Smooth muscle cell (in vitro differentiated cells): Measurements from ENCODE around the gene CKMT1A. TPM values are rescaled to one million over a fixed set of nuclear protein-coding genes. Genes with fewer than 3 reads are reported as not detected.

Experiments used
- DNase-seq: peaks from one replicate; lab custom pipeline; 2025; ENCODE audit not compliant: unreplicated experiment; lab: John Stamatoyannopoulos, UW
- H2AFZ ChIP-seq: fragments of 200-600 bp; sonication (generic); 2 replicates; pipeline ENCODE4 v1.6.0; 2016; ENCODE audit warnings: antibody characterized with exemption, low read depth, mild to moderate bottlenecking
- H3F3A ChIP-seq: fragments of 200-600 bp; sonication (generic); 2 replicates; pipeline ENCODE4 v1.6.0; 2017; ENCODE audit warnings: antibody characterized with exemption, low read depth
- H3K27ac ChIP-seq: fragments of 200-600 bp; sonication (generic); 2 replicates; pipeline ENCODE4 v1.5.1; 2016; ENCODE audit warnings: low read depth, mild to moderate bottlenecking
- H3K27me3 ChIP-seq: fragments of 200-600 bp; sonication (generic); 2 replicates; pipeline ENCODE4 v1.6.1; 2016; ENCODE audit warnings: low read depth, mild to moderate bottlenecking
- H3K36me3 ChIP-seq: fragments of 200-600 bp; sonication (generic); 2 replicates; pipeline ENCODE4 v1.5.1; 2016; ENCODE audit warnings: low read depth
- H3K4me1 ChIP-seq: fragments of 200-600 bp; sonication (generic); 2 replicates; pipeline ENCODE4 v1.5.1; 2016; ENCODE audit warnings: low read depth
- H3K4me2 ChIP-seq: fragments of 200-600 bp; sonication (generic); 2 replicates; pipeline ENCODE4 v1.6.0; 2016; ENCODE audit warnings: mild to moderate bottlenecking
- H3K4me3 ChIP-seq: fragments of 200-600 bp; sonication (generic); 2 replicates; pipeline ENCODE4 v1.5.1; 2016; ENCODE audit warnings: mild to moderate bottlenecking
- H3K79me2 ChIP-seq: fragments of 200-600 bp; sonication (generic); 2 replicates; pipeline ENCODE4 v1.6.0; 2016; ENCODE audit warnings: low read depth, mild to moderate bottlenecking
- H3K9ac ChIP-seq: fragments of 200-600 bp; sonication (generic); 2 replicates; pipeline ENCODE4 v1.6.0; 2016; ENCODE audit warnings: low read depth
- H3K9me3 ChIP-seq: fragments of 200-600 bp; sonication (generic); replicated peaks from 2 replicates; pipeline ENCODE4 v1.5.1; 2016; ENCODE audit warnings: low read depth
- H4K20me1 ChIP-seq: fragments of 200-600 bp; sonication (generic); 2 replicates; pipeline ENCODE4 v1.6.0; 2016; ENCODE audit warnings: low read depth
- WGBS: methylation state at CpG from one replicate; pipeline ENCODE4 v1.1.7; 2016; ENCODE audit warnings: low lambda C conversion rate; 5-methylcytosine and 5-hydroxymethylcytosine counted together
- polyA plus RNA-seq: library from polyadenylated mRNA; unstranded; fragments of >200 nt; fragmentation: Nextera tagmentation; extraction: Ambion mirVana; gene quantifications from 2 replicates; pipeline ENCODE4 v1.2.1, GENCODE V29; 2016
- small RNA-seq: library from RNA; depleted of rRNA; stranded (forward); fragments of <200 nt; gene quantifications from one replicate; pipeline ENCODE3, GENCODE V24; 2014
- total RNA-seq: library from RNA; depleted of rRNA; stranded (reverse); fragments of >200 nt; gene quantifications from 2 replicates; pipeline ENCODE4 v1.2.3, GENCODE V29; 2014
- TF ChIP-seq, protein P1 (sequence below): fragments of 200-600 bp; sonication (generic); IDR thresholded peaks from 2 replicates; pipeline ENCODE4 v1.5.1; 2017; ENCODE audit warnings: borderline replicate concordance, mild to moderate bottlenecking, antibody characterized with exemption; ENCODE audit not compliant: insufficient read depth, poor library complexity, severe bottlenecking

Gene CKMT1A
- total and polyA plus RNA-seq, 2 experiments from 2014 or later = 0.40 TPM; not detected in 1

DNA sequence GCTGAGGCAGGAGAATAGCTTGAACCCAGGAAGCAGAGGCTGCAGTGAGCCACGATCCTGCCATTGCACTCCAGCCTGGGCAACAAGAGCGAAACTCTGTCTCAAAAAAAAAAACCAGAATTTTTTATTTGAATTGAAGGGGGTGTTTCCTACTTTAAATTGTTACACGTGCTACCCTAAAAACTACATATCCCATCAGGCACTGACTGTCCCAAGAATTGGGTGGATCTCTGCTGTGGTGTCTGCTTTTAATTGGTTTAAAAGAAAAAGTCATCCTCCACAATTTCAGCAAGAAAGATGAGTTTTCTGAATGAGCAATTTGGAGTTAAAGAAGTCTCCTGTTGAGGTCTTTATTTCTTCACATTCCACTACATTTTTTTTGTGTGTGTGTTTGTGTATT is 54.7 kb downstream of the CKMT1A start:
- no peaks in the 10 kb centered on the region for H3K36me3 ChIP-seq
- H2AFZ ChIP-seq = no peak overlapping the region
- H3K9ac ChIP-seq = no peak overlapping the region
- no peaks in the 10 kb centered on the region for H3K27me3 ChIP-seq
- H3K4me3 ChIP-seq = peak overlapping the region; percentile 93
- DNase-seq = no peak
- H3K9me3 ChIP-seq = no peaks in the 10 kb centered on the region
- H3K4me1 ChIP-seq = peaks cover 21% of the 10 kb centered on the region
- H4K20me1 ChIP-seq = peaks cover 66% of the 10 kb centered on the region
- TF ChIP-seq, protein P1, sequence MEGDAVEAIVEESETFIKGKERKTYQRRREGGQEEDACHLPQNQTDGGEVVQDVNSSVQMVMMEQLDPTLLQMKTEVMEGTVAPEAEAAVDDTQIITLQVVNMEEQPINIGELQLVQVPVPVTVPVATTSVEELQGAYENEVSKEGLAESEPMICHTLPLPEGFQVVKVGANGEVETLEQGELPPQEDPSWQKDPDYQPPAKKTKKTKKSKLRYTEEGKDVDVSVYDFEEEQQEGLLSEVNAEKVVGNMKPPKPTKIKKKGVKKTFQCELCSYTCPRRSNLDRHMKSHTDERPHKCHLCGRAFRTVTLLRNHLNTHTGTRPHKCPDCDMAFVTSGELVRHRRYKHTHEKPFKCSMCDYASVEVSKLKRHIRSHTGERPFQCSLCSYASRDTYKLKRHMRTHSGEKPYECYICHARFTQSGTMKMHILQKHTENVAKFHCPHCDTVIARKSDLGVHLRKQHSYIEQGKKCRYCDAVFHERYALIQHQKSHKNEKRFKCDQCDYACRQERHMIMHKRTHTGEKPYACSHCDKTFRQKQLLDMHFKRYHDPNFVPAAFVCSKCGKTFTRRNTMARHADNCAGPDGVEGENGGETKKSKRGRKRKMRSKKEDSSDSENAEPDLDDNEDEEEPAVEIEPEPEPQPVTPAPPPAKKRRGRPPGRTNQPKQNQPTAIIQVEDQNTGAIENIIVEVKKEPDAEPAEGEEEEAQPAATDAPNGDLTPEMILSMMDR = no peak
- no peak overlapping the region for H3K27ac ChIP-seq
- no peaks in the 10 kb centered on the region for H3F3A ChIP-seq
- H3K79me2 ChIP-seq = peaks cover 70% of the 10 kb centered on the region
- WGBS = 72% methylated on average over 3 of the region's 3 CpGs
- H3K4me2 ChIP-seq = peak overlapping the region; percentile 98

Small RNA genes lying within 50 kb of the gene (small RNA-seq; reads per million reads assigned to genes)
- gene PDIA3P2 (0.16 reads per million), gene RNU6-353P (not detected), gene RNU6-354P (not detected)

Other genes with a start within 250 kb of the CKMT1A start
- 41.5 and 52.0 TPM in 2 replicates for gene TP53BP1, start 200.7 kb upstream of the CKMT1A start, total RNA-seq
- 19.9 and 24.1 TPM in 2 replicates for gene TP53BP1, start 200.7 kb upstream of the CKMT1A start, polyA plus RNA-seq
- 25.9 and 27.1 TPM in 2 replicates for gene MAP1A, start 176.3 kb upstream of the CKMT1A start, total RNA-seq
- 14.6 and 15.7 TPM in 2 replicates for gene MAP1A, start 176.3 kb upstream of the CKMT1A start, polyA plus RNA-seq
- 14.5 and 24.6 TPM in 2 replicates for gene PPIP5K1, start 103.7 kb upstream of the CKMT1A start, total RNA-seq
- gene PPIP5K1, start 103.7 kb upstream of the CKMT1A start, polyA plus RNA-seq = 4.8 and 8.7 TPM in 2 replicates
- 0.27 and 7.2 TPM in 2 replicates for gene CKMT1B, start 99.8 kb upstream of the CKMT1A start, total RNA-seq
- not detected in 2 replicates for gene CKMT1B, start 99.8 kb upstream of the CKMT1A start, polyA plus RNA-seq
- 0.31 and 0.49 TPM in 2 replicates for gene STRC, start 75.1 kb upstream of the CKMT1A start, total RNA-seq
- 0.75 and 1.2 TPM in 2 replicates for gene STRC, start 75.1 kb upstream of the CKMT1A start, polyA plus RNA-seq
- 1.7 and 20.7 TPM in 2 replicates for gene CATSPER2, start 45.0 kb upstream of the CKMT1A start, total RNA-seq
- 1.9 and 3.7 TPM in 2 replicates for gene CATSPER2, start 45.0 kb upstream of the CKMT1A start, polyA plus RNA-seq
- gene PDIA3, start 52.6 kb downstream of the CKMT1A start, total RNA-seq = 309 and 390 TPM in 2 replicates
- 907 and 1,212 TPM in 2 replicates for gene PDIA3, start 52.6 kb downstream of the CKMT1A start, polyA plus RNA-seq
- 1.1 and 3.7 TPM in 2 replicates for gene ELL3, start 83.1 kb downstream of the CKMT1A start, total RNA-seq
- gene ELL3, start 83.1 kb downstream of the CKMT1A start, polyA plus RNA-seq = 0.25 and 3.2 TPM in 2 replicates
- gene SERF2, start 98.5 kb downstream of the CKMT1A start, total RNA-seq = 1,247 and 1,277 TPM in 2 replicates
- 2,168 and 2,420 TPM in 2 replicates for gene SERF2, start 98.5 kb downstream of the CKMT1A start, polyA plus RNA-seq
- not detected in 2 replicates for gene SERINC4, start 106.4 kb downstream of the CKMT1A start, total RNA-seq
- gene SERINC4, start 106.4 kb downstream of the CKMT1A start, polyA plus RNA-seq = 0.17 TPM in 1 of 2 replicates, not detected in the other
- 14.6 and 14.7 TPM in 2 replicates for gene HYPK, start 106.7 kb downstream of the CKMT1A start, total RNA-seq
- gene HYPK, start 106.7 kb downstream of the CKMT1A start, polyA plus RNA-seq = 7.3 and 20.2 TPM in 2 replicates
- gene MFAP1, start 130.8 kb downstream of the CKMT1A start, total RNA-seq = 34.9 and 43.3 TPM in 2 replicates
- gene MFAP1, start 130.8 kb downstream of the CKMT1A start, polyA plus RNA-seq = 37.9 and 41.2 TPM in 2 replicates
- gene WDR76, start 133.1 kb downstream of the CKMT1A start, total RNA-seq = 9.8 and 19.7 TPM in 2 replicates
- 3.4 and 3.9 TPM in 2 replicates for gene WDR76, start 133.1 kb downstream of the CKMT1A start, polyA plus RNA-seq